K562 (cell line): ENCODE results near the gene PCID2. TPM values are rescaled to one million over a fixed set of nuclear protein-coding genes. Genes with fewer than 3 reads are reported as not detected.

Experiments
- BDP1 ChIP-seq: IDR thresholded peaks from 3 replicates; pipeline ENCODE4 v1.6.1; 2011; ENCODE audit not compliant: insufficient read length, insufficient read depth
- CBX3 ChIP-seq, 2 experiments: IDR thresholded peaks; 1 replicate in 1 of 2; 2 replicates in 1 of 2; pipeline ENCODE4 v1.6.1; 2012; ENCODE audit warnings: inconsistent platforms in 2 of 2, low read length in 2 of 2, borderline replicate concordance in 1 of 2, control low read depth in 1 of 2
- DMBX1 ChIP-seq: fragments of 250-450 bp; sonication (Bioruptor Pico); IDR thresholded peaks from 2 replicates; pipeline ENCODE4 v1.8.0; 2022; ENCODE audit warnings: inconsistent platforms, mild to moderate bottlenecking, moderate library complexity, borderline replicate concordance
- HDAC1 ChIP-seq, 2 experiments: fragments of 450-650 bp; IDR thresholded peaks; 2 replicates each; pipeline ENCODE4 v1.6.1; 2016 to 2017; ENCODE audit warnings: inconsistent platforms in 1 of 2, mild to moderate bottlenecking in 1 of 2, moderate library complexity in 1 of 2
- HNRNPH1 ChIP-seq: fragments of 200-400 bp; formaldehyde crosslinking; optimal IDR thresholded peaks from 2 replicates; pipeline ENCODE3; 2017; ENCODE audit warnings: low read depth, mild to moderate bottlenecking, low read length, moderate library complexity
- JUN ChIP-seq, 2 experiments: sonication (generic) in 1 of 2; formaldehyde crosslinking in 1 of 2; IDR thresholded peaks; 2 replicates each; pipeline versions ENCODE4 v1.6.1 to v1.8.0; 2012 to 2022; ENCODE audit warnings: borderline replicate concordance in 2 of 2, mild to moderate bottlenecking in 2 of 2, improper control_type of control experiment in 1 of 2, low read depth in 1 of 2, low read length in 1 of 2, missing genetic modification reagents in 1 of 2
- MCM7 ChIP-seq, 2 experiments: fragments of 450-650 bp; IDR thresholded peaks; 2 replicates each; pipeline ENCODE4 v1.6.1; 2016 to 2018
- NR2C1 ChIP-seq, 2 experiments: fragments of 450-650 bp; IDR thresholded peaks; 2 replicates each; pipeline ENCODE4 v1.6.1; 2017; ENCODE audit warnings: mild to moderate bottlenecking in 2 of 2, antibody characterized with exemption in 1 of 2, inconsistent platforms in 1 of 2, missing compliant biosample characterization in 1 of 2, missing genetic modification characterization in 1 of 2
- RHOXF2B ChIP-seq: fragments of 250-450 bp; sonication (Bioruptor Pico); conservative IDR thresholded peaks from 2 replicates; pipeline ENCODE4 v1.5.1; 2021
- TGIF2 ChIP-seq: sonication (generic); formaldehyde crosslinking; IDR thresholded peaks from 2 replicates; pipeline ENCODE4 v1.8.1; 2022; ENCODE audit warnings: mild to moderate bottlenecking, missing genetic modification reagents, moderate library complexity
- ZNF121 ChIP-seq: sonication (generic); formaldehyde crosslinking; conservative IDR thresholded peaks from 2 replicates; pipeline ENCODE4 v1.8.0; 2022; ENCODE audit warnings: missing genetic modification reagents
- ZNF217 ChIP-seq: sonication (generic); formaldehyde crosslinking; IDR thresholded peaks from 2 replicates; pipeline ENCODE4 v1.8.0; 2022; ENCODE audit warnings: mild to moderate bottlenecking, missing genetic modification reagents
- polyA plus RNA-seq, 8 experiments: library from polyadenylated mRNA; depleted of rRNA in 4 of 8; stranded (reverse) in 5 of 8; unstranded in 3 of 8; fragments of >200 nt; fragmentation: Nextera tagmentation in 2 of 8; fragmentation: Illumina TruSeq in 1 of 8; extraction: Ambion mirVana in 2 of 8; extraction: Trizol in 1 of 8; gene quantifications; 2 replicates each; pipeline versions ENCODE4 v1.2.1 to v1.2.3, GENCODE V29; 2011 to 2014; ENCODE audit warnings: inconsistent platforms in 1 of 8, missing spikeins in 1 of 8
- total RNA-seq, 7 experiments: library from RNA; depleted of rRNA in 6 of 7; stranded (reverse); fragments of >200 nt in 6 of 7; fragmentation: Illumina TruSeq in 2 of 7; extraction: Trizol in 2 of 7; gene quantifications; 2 replicates each; pipeline versions ENCODE4 v1.2.1 to v1.2.3, GENCODE V29; 2011 to 2021; ENCODE audit warnings: low replicate concordance in 1 of 7
- TF ChIP-seq, protein P1 (sequence below): fragments of 450-650 bp; formaldehyde crosslinking; IDR thresholded peaks from 2 replicates; pipeline ENCODE4 v1.4.0; 2020; ENCODE audit warnings: mild to moderate bottlenecking, moderate library complexity
- TF ChIP-seq, protein P2 (sequence below): fragments of 450-650 bp; IDR thresholded peaks from 2 replicates; pipeline ENCODE4 v1.6.1; 2016
- TF ChIP-seq, protein P3 (sequence below), 2 experiments: fragments of 450-650 bp; conservative IDR thresholded peaks; 2 replicates each; pipeline ENCODE4 v1.6.1; 2017; ENCODE audit warnings: mild to moderate bottlenecking in 2 of 2, moderate library complexity in 2 of 2
- TF ChIP-seq, protein P4 (sequence below), 2 experiments: fragments of 450-650 bp in 1 of 2; sonication (generic) in 1 of 2; formaldehyde crosslinking; conservative IDR thresholded peaks; 2 replicates each; pipeline versions ENCODE4 v1.4.0 to v1.8.1; 2020 to 2022; ENCODE audit warnings: mild to moderate bottlenecking in 1 of 2, missing genetic modification reagents in 1 of 2
- TF ChIP-seq, protein P5 (sequence below), 2 experiments: IDR thresholded peaks; 2 replicates each; pipeline ENCODE4 v1.6.1; 2011; ENCODE audit warnings: borderline replicate concordance in 1 of 2, control low read depth in 1 of 2, low read depth in 1 of 2, low read length in 1 of 2, mild to moderate bottlenecking in 1 of 2, mixed read lengths in 1 of 2, moderate library complexity in 1 of 2; ENCODE audit not compliant: insufficient read depth in 1 of 2, insufficient read length in 1 of 2, poor library complexity in 1 of 2, severe bottlenecking in 1 of 2; ENCODE audit errors: extremely low read depth in 1 of 2
- TF ChIP-seq, protein P6 (sequence below), 2 experiments: fragments of 450-650 bp in 1 of 2; sonication (generic) in 1 of 2; formaldehyde crosslinking in 1 of 2; IDR thresholded peaks in 1 of 2; conservative IDR thresholded peaks in 1 of 2; 2 replicates each; pipeline versions ENCODE4 v1.6.1 to v1.8.1; 2016 to 2023; ENCODE audit warnings: mild to moderate bottlenecking in 2 of 2, moderate library complexity in 2 of 2, inconsistent platforms in 1 of 2, missing genetic modification reagents in 1 of 2

Gene PCID2
- total and polyA plus RNA-seq, 9 of the 15 experiments (the other 6 are each of a cell fraction or from before 2014, with no cell fraction given), result 39.6 to 117 (median 59.6) TPM

DNA sequence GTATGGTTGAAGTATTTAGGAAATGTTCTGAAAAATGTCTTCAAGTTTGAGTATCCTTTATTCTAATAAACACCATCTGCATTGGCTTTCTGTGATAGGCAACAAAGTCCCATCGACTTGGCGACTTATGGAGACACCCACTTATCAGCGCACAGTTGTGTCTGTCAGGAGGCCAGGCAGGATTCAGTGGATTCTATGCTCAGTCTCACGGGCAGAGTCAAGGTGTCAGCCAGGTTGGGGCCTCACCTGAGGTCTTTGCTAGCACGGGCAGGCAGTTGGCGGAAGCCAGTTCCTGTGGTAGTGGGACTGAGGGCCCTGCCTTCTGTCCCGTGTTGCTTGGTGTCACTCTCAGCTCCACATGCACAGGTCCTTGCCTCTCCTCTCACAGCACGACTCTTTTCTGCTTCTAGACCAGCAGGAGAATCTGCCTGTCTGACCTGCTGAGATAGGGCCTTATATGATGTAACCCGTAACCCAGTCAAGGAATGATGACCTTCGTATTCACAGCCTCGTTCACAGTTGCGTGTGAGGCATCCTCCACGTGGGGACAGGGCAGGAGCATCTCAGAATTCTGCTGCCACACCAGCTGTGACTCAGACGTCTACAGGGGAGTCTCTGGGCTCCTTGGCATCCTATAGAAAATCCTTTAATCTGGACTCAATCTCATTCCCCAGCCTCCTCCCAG lies 10.9 kb upstream of the PCID2 start (continued):
- TF ChIP-seq, protein P1, sequence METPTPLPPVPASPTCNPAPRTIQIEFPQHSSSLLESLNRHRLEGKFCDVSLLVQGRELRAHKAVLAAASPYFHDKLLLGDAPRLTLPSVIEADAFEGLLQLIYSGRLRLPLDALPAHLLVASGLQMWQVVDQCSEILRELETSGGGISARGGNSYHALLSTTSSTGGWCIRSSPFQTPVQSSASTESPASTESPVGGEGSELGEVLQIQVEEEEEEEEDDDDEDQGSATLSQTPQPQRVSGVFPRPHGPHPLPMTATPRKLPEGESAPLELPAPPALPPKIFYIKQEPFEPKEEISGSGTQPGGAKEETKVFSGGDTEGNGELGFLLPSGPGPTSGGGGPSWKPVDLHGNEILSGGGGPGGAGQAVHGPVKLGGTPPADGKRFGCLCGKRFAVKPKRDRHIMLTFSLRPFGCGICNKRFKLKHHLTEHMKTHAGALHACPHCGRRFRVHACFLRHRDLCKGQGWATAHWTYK, result no peak
- TF ChIP-seq MCM7 (IDR thresholded peaks at IDR 0.05) (no peak), CBX3 (IDR thresholded peaks at IDR 0.05; ENCODE audit: borderline replicate concordance in 1 of 2, low read length in 2 of 2) (peak in 1 of 2 experiments; percentile 23; a peak in 1 of 3 replicates), JUN (IDR thresholded peaks at IDR 0.05; ENCODE audit: borderline replicate concordance, low read depth, low read length) (peak; percentile 37; the same call in 1 of the 2 replicates), JUN (CRISPR knock-in tag; IDR thresholded peaks at IDR 0.05; ENCODE audit: borderline replicate concordance) (no peak), ZNF217 (CRISPR knock-in tag) (no peak), NR2C1 (IDR thresholded peaks at IDR 0.05) (no peak), NR2C1 (tag; IDR thresholded peaks at IDR 0.05) (peak; percentile 32; the same call in 1 of the 2 replicates), BDP1 (no peak), HDAC1 (IDR thresholded peaks at IDR 0.05) (peak in 1 of 2 experiments; percentile 51; a peak in 1 of 4 replicates), RHOXF2B (CRISPR knock-in tag) (no peak), TGIF2 (CRISPR knock-in tag) (no peak), HNRNPH1 (no peak), DMBX1 (CRISPR knock-in tag) (no peak), ZNF121 (CRISPR knock-in tag) (no peak)
- TF ChIP-seq, protein P2, sequence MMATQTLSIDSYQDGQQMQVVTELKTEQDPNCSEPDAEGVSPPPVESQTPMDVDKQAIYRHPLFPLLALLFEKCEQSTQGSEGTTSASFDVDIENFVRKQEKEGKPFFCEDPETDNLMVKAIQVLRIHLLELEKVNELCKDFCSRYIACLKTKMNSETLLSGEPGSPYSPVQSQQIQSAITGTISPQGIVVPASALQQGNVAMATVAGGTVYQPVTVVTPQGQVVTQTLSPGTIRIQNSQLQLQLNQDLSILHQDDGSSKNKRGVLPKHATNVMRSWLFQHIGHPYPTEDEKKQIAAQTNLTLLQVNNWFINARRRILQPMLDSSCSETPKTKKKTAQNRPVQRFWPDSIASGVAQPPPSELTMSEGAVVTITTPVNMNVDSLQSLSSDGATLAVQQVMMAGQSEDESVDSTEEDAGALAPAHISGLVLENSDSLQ, result peak; percentile 59
- TF ChIP-seq, protein P3, sequence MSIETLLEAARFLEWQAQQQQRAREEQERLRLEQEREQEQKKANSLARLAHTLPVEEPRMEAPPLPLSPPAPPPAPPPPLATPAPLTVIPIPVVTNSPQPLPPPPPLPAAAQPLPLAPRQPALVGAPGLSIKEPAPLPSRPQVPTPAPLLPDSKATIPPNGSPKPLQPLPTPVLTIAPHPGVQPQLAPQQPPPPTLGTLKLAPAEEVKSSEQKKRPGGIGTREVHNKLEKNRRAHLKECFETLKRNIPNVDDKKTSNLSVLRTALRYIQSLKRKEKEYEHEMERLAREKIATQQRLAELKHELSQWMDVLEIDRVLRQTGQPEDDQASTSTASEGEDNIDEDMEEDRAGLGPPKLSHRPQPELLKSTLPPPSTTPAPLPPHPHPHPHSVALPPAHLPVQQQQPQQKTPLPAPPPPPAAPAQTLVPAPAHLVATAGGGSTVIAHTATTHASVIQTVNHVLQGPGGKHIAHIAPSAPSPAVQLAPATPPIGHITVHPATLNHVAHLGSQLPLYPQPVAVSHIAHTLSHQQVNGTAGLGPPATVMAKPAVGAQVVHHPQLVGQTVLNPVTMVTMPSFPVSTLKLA (conservative IDR thresholded peaks at IDR 0.05), result peak; percentile 40 to 65; a peak in 3 of 4 replicates
- TF ChIP-seq, protein P4, sequence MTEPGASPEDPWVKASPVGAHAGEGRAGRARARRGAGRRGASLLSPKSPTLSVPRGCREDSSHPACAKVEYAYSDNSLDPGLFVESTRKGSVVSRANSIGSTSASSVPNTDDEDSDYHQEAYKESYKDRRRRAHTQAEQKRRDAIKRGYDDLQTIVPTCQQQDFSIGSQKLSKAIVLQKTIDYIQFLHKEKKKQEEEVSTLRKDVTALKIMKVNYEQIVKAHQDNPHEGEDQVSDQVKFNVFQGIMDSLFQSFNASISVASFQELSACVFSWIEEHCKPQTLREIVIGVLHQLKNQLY (CRISPR knock-in tag; conservative IDR thresholded peaks at IDR 0.05), result no peak
- TF ChIP-seq, protein P5, sequence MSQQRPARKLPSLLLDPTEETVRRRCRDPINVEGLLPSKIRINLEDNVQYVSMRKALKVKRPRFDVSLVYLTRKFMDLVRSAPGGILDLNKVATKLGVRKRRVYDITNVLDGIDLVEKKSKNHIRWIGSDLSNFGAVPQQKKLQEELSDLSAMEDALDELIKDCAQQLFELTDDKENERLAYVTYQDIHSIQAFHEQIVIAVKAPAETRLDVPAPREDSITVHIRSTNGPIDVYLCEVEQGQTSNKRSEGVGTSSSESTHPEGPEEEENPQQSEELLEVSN (IDR thresholded peaks at IDR 0.05; ENCODE audit: borderline replicate concordance in 1 of 2, extremely low read depth in 1 of 2, insufficient read depth in 1 of 2, insufficient read length in 1 of 2, low read depth in 1 of 2, low read length in 1 of 2, poor library complexity in 1 of 2, severe bottlenecking in 1 of 2), result peak; percentile 14 to 39
- TF ChIP-seq, protein P6, sequence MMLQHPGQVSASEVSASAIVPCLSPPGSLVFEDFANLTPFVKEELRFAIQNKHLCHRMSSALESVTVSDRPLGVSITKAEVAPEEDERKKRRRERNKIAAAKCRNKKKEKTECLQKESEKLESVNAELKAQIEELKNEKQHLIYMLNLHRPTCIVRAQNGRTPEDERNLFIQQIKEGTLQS (IDR thresholded peaks at IDR 0.05), result peak; percentile 84
- TF ChIP-seq, protein P6 (CRISPR knock-in tag; conservative IDR thresholded peaks at IDR 0.05), result no peak
